ENCODE data around the gene RAD1. TPM values are rescaled to one million over a fixed set of nuclear protein-coding genes. Genes with fewer than 3 reads are reported as not detected.

RAD1 gene
- total and polyA plus RNA-seq, 2 donors (not counting 1 experiment from before 2014, with no cell fraction given), result 7.8 to 25.9 TPM

- POLR2A ChIA-PET, result no interaction called here
- intact Hi-C loops (cut with micrococcal nuclease), result loop anchor here (10.0 kb wide), 1 partner anchor 241 kb away; the partner anchor contains the start of gene RAI14
- CTCF ChIA-PET, result interaction anchor here (1.0 to 13.8 kb wide), 6 partner anchors 7 to 410 kb away, joined by 3 to 245 read pairs (median 10); no protein-coding TSS in a partner anchor
- H3K27ac Mint-ChIP-seq, result no peak overlapping the region
- no peak overlapping the region for H3K27ac ChIP-seq (ENCODE audit: low read length in 2 of 2)
- no peaks in the 10 kb centered on the region for H3K27me3 ChIP-seq (replicated peaks in 1 of 4; ENCODE audit: control extremely low read depth in 1 of 4, control insufficient read depth in 3 of 4, insufficient read depth in 4 of 4, low read length in 3 of 4)
- no peak overlapping the region for H3K4me3 ChIP-seq (ENCODE audit: control extremely low read depth in 1 of 5, extremely low read depth in 1 of 5, insufficient read depth in 1 of 5, low read depth in 2 of 5, low read length in 4 of 5)
- no peaks in the 10 kb centered on the region for H3K27me3 Mint-ChIP-seq
- H3K79me2 ChIP-seq (ENCODE audit: control insufficient read depth, insufficient read depth, low read length), result no peaks in the 10 kb centered on the region
- H3K4me2 ChIP-seq (replicated peaks; ENCODE audit: low read depth, low read length, poor library complexity, severe bottlenecking), result no peak overlapping the region
- 90% methylated on average over 1 of the region's 2 CpGs for WGBS (ENCODE audit: insufficient coverage)
- H2AFZ ChIP-seq (ENCODE audit: insufficient read depth, low read depth, low read length, poor library complexity, severe bottlenecking), result no peak overlapping the region
- no peaks in the 10 kb centered on the region for H3K9me3 ChIP-seq (ENCODE audit: control extremely low read depth in 1 of 3, control insufficient read depth in 2 of 3, insufficient read depth in 1 of 3, low read length in 2 of 3)
- TF ChIP-seq EZH2 (IDR thresholded peaks at IDR 0.05; ENCODE audit: borderline replicate concordance, insufficient read depth, low read depth, low read length, poor library complexity, severe bottlenecking) (no peak), CTCF (IDR thresholded peaks at IDR 0.05) (no peak)
- no peak overlapping the region for H3K4me3 Mint-ChIP-seq
- H3K4me1 ChIP-seq (ENCODE audit: control insufficient read depth in 2 of 2, insufficient read depth in 2 of 2, low read length in 2 of 2), result no peaks in the 10 kb centered on the region
- ATAC-seq (ENCODE audit: low read depth) (no peak), DNase-seq (no peak)
- H4K20me1 ChIP-seq (ENCODE audit: control insufficient read depth, insufficient read depth, low read length, poor library complexity, severe bottlenecking), result no peaks in the 10 kb centered on the region
- H3K36me3 ChIP-seq (replicated peaks in 1 of 2; ENCODE audit: control extremely low read depth in 1 of 2, control insufficient read depth in 1 of 2, extremely low read depth in 1 of 2, insufficient read depth in 2 of 2, low read length in 1 of 2), result no peaks in the 10 kb centered on the region
- no peaks in the 10 kb centered on the region for H3K9me3 Mint-ChIP-seq (ENCODE audit: insufficient read depth)
- no peaks in the 10 kb centered on the region for H3K4me1 Mint-ChIP-seq
- H3K9ac ChIP-seq (ENCODE audit: low read length), result no peak overlapping the region
Measured at GRCh38 chr5:34895641-34896419, 19.5 kb downstream of the RAD1 start.

GRCh38 chr5:34894716-34895115 is 20.6 kb downstream of the RAD1 start:
- no peaks in the 10 kb centered on the region for H3K4me1 Mint-ChIP-seq
- Histone ChIP-seq H2AFZ (ENCODE audit: insufficient read depth, low read depth, low read length, poor library complexity, severe bottlenecking) (no peak overlapping the region), H3K9me3 (ENCODE audit: control extremely low read depth in 1 of 3, control insufficient read depth in 2 of 3, insufficient read depth in 1 of 3, low read length in 2 of 3) (no peaks in the 10 kb centered on the region), H3K36me3 (replicated peaks in 1 of 2; ENCODE audit: control extremely low read depth in 1 of 2, control insufficient read depth in 1 of 2, extremely low read depth in 1 of 2, insufficient read depth in 2 of 2, low read length in 1 of 2) (no peaks in the 10 kb centered on the region), H3K9ac (ENCODE audit: low read length) (no peak overlapping the region), H3K79me2 (ENCODE audit: control insufficient read depth, insufficient read depth, low read length) (no peaks in the 10 kb centered on the region), H3K4me2 (replicated peaks; ENCODE audit: low read depth, low read length, poor library complexity, severe bottlenecking) (no peak overlapping the region), H3K4me3 (ENCODE audit: control extremely low read depth in 1 of 5, extremely low read depth in 1 of 5, insufficient read depth in 1 of 5, low read depth in 2 of 5, low read length in 4 of 5) (no peak overlapping the region), H4K20me1 (ENCODE audit: control insufficient read depth, insufficient read depth, low read length, poor library complexity, severe bottlenecking) (no peaks in the 10 kb centered on the region), H3K4me1 (ENCODE audit: control insufficient read depth in 2 of 2, insufficient read depth in 2 of 2, low read length in 2 of 2) (no peaks in the 10 kb centered on the region), H3K27ac (ENCODE audit: low read length in 2 of 2) (no peak overlapping the region), H3K27me3 (replicated peaks in 1 of 4; ENCODE audit: control extremely low read depth in 1 of 4, control insufficient read depth in 3 of 4, insufficient read depth in 4 of 4, low read length in 3 of 4) (no peaks in the 10 kb centered on the region)
- no peaks in the 10 kb centered on the region for H3K9me3 Mint-ChIP-seq (ENCODE audit: insufficient read depth)
- no peak overlapping the region for H3K27ac Mint-ChIP-seq
- POLR2A ChIA-PET, result no interaction called here
- no CpG with 5 or more reads among the region's 1 CpG for WGBS (ENCODE audit: insufficient coverage)
- intact Hi-C loops (cut with micrococcal nuclease), result loop anchor here (10.0 kb wide), 1 partner anchor 240 kb away; the partner anchor contains the start of gene RAI14
- DNase-seq, result no peak
- H3K27me3 Mint-ChIP-seq, result no peaks in the 10 kb centered on the region
- TF ChIP-seq EZH2 (IDR thresholded peaks at IDR 0.05; ENCODE audit: borderline replicate concordance, insufficient read depth, low read depth, low read length, poor library complexity, severe bottlenecking) (no peak), CTCF (IDR thresholded peaks at IDR 0.05) (no peak)
- CTCF ChIA-PET, result interaction anchor here (3.1 to 13.8 kb wide), 3 partner anchors 8 to 408 kb away, joined by 17 to 245 read pairs (median 21); no protein-coding TSS in a partner anchor
- no peak overlapping the region for H3K4me3 Mint-ChIP-seq
- ATAC-seq (ENCODE audit: low read depth), result no peak
